ENCODE data around the gene AUTS2. TPM values are rescaled to one million over a fixed set of nuclear protein-coding genes. Genes with fewer than 3 reads are reported as not detected.

Gene AUTS2
- total RNA-seq, 1 experiment from 2014 or later: 256 TPM

DNA sequence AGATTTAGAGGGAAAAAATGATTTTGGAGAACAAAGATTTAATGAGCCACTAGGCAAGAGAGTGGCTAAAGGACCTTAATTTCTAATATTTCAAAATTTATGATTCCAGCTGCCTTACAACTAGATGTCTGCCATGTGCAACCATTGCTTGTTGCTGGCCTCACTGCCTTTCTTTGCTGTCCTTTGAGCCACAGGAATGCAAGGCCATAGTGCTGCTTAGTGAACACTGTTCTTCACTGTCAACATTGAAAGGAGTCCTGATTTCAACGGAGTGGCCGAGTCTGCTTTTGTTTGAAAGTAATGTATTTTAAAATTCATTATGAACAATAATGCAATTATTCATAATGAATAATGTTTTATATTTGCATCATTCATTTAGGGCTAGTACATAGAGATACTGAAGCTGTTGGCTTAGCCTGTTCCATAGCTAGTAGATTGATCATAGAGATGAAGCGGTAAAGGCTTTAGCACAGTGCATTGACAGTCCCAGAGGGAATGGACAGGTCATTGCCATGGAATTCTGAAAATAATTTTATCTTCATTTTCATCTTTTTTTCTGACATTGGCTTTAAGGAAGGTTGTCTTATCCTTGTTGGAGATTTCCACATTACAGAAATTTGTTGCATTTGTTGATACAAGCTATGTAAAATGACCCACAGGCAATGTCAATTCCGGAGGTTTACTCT, 544.1 kb downstream of the AUTS2 start:
- TF ChIP-seq, protein P1, sequence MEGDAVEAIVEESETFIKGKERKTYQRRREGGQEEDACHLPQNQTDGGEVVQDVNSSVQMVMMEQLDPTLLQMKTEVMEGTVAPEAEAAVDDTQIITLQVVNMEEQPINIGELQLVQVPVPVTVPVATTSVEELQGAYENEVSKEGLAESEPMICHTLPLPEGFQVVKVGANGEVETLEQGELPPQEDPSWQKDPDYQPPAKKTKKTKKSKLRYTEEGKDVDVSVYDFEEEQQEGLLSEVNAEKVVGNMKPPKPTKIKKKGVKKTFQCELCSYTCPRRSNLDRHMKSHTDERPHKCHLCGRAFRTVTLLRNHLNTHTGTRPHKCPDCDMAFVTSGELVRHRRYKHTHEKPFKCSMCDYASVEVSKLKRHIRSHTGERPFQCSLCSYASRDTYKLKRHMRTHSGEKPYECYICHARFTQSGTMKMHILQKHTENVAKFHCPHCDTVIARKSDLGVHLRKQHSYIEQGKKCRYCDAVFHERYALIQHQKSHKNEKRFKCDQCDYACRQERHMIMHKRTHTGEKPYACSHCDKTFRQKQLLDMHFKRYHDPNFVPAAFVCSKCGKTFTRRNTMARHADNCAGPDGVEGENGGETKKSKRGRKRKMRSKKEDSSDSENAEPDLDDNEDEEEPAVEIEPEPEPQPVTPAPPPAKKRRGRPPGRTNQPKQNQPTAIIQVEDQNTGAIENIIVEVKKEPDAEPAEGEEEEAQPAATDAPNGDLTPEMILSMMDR (conservative IDR thresholded peaks at IDR 0.05): no peak
- Histone ChIP-seq H2BK15ac (ENCODE audit: low read depth, low read length) (no peak overlapping the region), H2BK12ac (ENCODE audit: insufficient read length, low read depth, low read length) (no peak overlapping the region), H3K27me3 (ENCODE audit: insufficient read depth, low read length) (no peaks in the 10 kb centered on the region), H2AFZ (ENCODE audit: low read length) (no peak overlapping the region), H3K23me2 (ENCODE audit: insufficient read length, low read depth, low read length, poor library complexity, severe bottlenecking) (no peaks in the 10 kb centered on the region), H3K9ac (ENCODE audit: extremely low read depth, insufficient read length, low read length) (no peak overlapping the region), H4K5ac (ENCODE audit: insufficient read length, low read depth, low read length) (no peak overlapping the region), H2BK20ac (ENCODE audit: low read depth, low read length, poor library complexity, severe bottlenecking) (peak overlapping the region; percentile 6), H3K4me2 (ENCODE audit: insufficient read depth, insufficient read length, low read length) (no peak overlapping the region), H3K27ac (ENCODE audit: insufficient read length, low read depth, low read length) (no peak overlapping the region), H2BK5ac (ENCODE audit: insufficient read length, low read length) (no peak overlapping the region), H3K18ac (ENCODE audit: insufficient read length, low read depth, low read length) (no peak overlapping the region), H3K23ac (ENCODE audit: insufficient read length, low read depth, low read length) (no peak overlapping the region), H3K79me2 (ENCODE audit: insufficient read depth, low read length) (no peaks in the 10 kb centered on the region), H3K9me3 (ENCODE audit: control insufficient read depth, low read depth, low read length) (no peaks in the 10 kb centered on the region), H4K8ac (replicated peaks; ENCODE audit: insufficient read length, low read depth, low read length) (no peak overlapping the region), H3K56ac (ENCODE audit: insufficient read length, low read depth, low read length) (no peak overlapping the region), H4K20me1 (ENCODE audit: control insufficient read depth, insufficient read depth, insufficient read length) (no peaks in the 10 kb centered on the region), H4K91ac (ENCODE audit: insufficient read length, low read depth, low read length) (no peak overlapping the region), H2BK120ac (ENCODE audit: low read depth, low read length, poor library complexity, severe bottlenecking) (no peak overlapping the region), H2AK5ac (ENCODE audit: insufficient read length, low read length) (no peak overlapping the region), H3K14ac (ENCODE audit: insufficient read depth, low read length) (no peak overlapping the region), H3K79me1 (ENCODE audit: insufficient read depth, low read depth, low read length, poor library complexity, severe bottlenecking) (no peaks in the 10 kb centered on the region), H3K4me1 (ENCODE audit: insufficient read depth, low read length) (no peaks in the 10 kb centered on the region), H3T11ph (ENCODE audit: low read length) (no peak overlapping the region), H3K4ac (ENCODE audit: low read depth, low read length) (no peak overlapping the region)
- Mint-ChIP-seq H3K27me3 (ENCODE audit: low read depth) (no peaks in the 10 kb centered on the region), H3K27ac (no peak overlapping the region), H3K9me3 (no peaks in the 10 kb centered on the region), H3K36me3 (ENCODE audit: insufficient read depth in 1 of 3, low read depth in 3 of 3) (no peaks in the 10 kb centered on the region), H3K4me3 (no peak overlapping the region), H3K4me1 (peaks cover 0 to 5% of the 10 kb centered on the region in 2 experiments; a peak in 1 of 4 replicates)
- no CpG with 5 or more reads among the region's 4 CpGs for WGBS (ENCODE audit: extremely low coverage, insufficient read length, low lambda C conversion rate)
- DNase-seq: no peak

All from H9 (cell line).